ENCODE data around the gene TRPM2.

The TRPM2 gene

GRCh38 chr21:44423941-44424607 is 70.7 kb downstream of the TRPM2 start:
- TF ChIP-seq CTCF (IDR thresholded peaks at IDR 0.05; ENCODE audit: control insufficient read depth, insufficient read depth, low read depth, low read length, missing control alignments), result no peak
- H3K4me3 ChIP-seq (ENCODE audit: control insufficient read depth, low read depth, low read length), result no peak overlapping the region
- DNase-seq (ENCODE audit: low read depth), result no peak

- no peak overlapping the region for H3K4me3 ChIP-seq (ENCODE audit: control insufficient read depth, low read depth, low read length)
- DNase-seq (ENCODE audit: low read depth), result no peak
- TF ChIP-seq CTCF (IDR thresholded peaks at IDR 0.05; ENCODE audit: control insufficient read depth, insufficient read depth, low read depth, low read length, missing control alignments), result no peak
Observed at GRCh38 chr21:44424608-44425306, 71.3 kb downstream of the TRPM2 start.

- no peak for DNase-seq (ENCODE audit: low read depth)
- no peak overlapping the region for H3K4me3 ChIP-seq (ENCODE audit: control insufficient read depth, low read depth, low read length)
- TF ChIP-seq CTCF (IDR thresholded peaks at IDR 0.05; ENCODE audit: control insufficient read depth, insufficient read depth, low read depth, low read length, missing control alignments), result no peak
Observed at GRCh38 chr21:44425307-44425894, 72.0 kb downstream of the TRPM2 start.

- H3K4me3 ChIP-seq (ENCODE audit: control insufficient read depth, low read depth, low read length), result no peak overlapping the region
Observed at GRCh38 chr21:44425895-44426662, 72.7 kb downstream of the TRPM2 start.

GRCh38 chr21:44426663-44427191 is 73.3 kb downstream of the TRPM2 start:
- no peak for DNase-seq (ENCODE audit: low read depth)
- no peak overlapping the region for H3K4me3 ChIP-seq (ENCODE audit: control insufficient read depth, low read depth, low read length)

More at GRCh38 chr21:44425895-44426662, 72.7 kb downstream of the TRPM2 start:
- DNase-seq (ENCODE audit: low read depth), result no peak
- no peak for TF ChIP-seq CTCF (IDR thresholded peaks at IDR 0.05; ENCODE audit: control insufficient read depth, insufficient read depth, low read depth, low read length, missing control alignments)

More at GRCh38 chr21:44426663-44427191, 73.3 kb downstream of the TRPM2 start:
- TF ChIP-seq CTCF (IDR thresholded peaks at IDR 0.05; ENCODE audit: control insufficient read depth, insufficient read depth, low read depth, low read length, missing control alignments), result no peak
